Vagina (tissue), 2 donors: ENCODE measurements around the gene NEB. TPM values are rescaled to one million over a fixed set of nuclear protein-coding genes. Genes with fewer than 3 reads are reported as not detected.

ENCODE experiments used
- DNase-seq, 2 donors: peaks; one replicate each; pipeline ENCODE4 v3.0.0-alpha.2; 2017; ENCODE audit errors: extremely low spot score in 2 of 2
- H3K27ac ChIP-seq: fragments of 200-600 bp; sonication (generic); one replicate; pipeline ENCODE4 v1.5.1; 2019
- H3K27me3 ChIP-seq: fragments of 200-600 bp; sonication (generic); one replicate; pipeline ENCODE4 v1.5.1; 2019
- H3K36me3 ChIP-seq, 2 donors: fragments of 200-600 bp; sonication (generic); one replicate each; pipeline ENCODE4 v1.5.1; 2017 to 2019
- H3K4me1 ChIP-seq: fragments of 200-600 bp; sonication (generic); one replicate; pipeline ENCODE4 v1.5.1; 2019
- H3K4me3 ChIP-seq, 2 donors: fragments of 200-600 bp; sonication (generic); 1 replicate in 1 of 2; 2 replicates in 1 of 2; pipeline ENCODE4 v1.5.1; 2016 to 2019
- H3K9me3 ChIP-seq: fragments of 200-600 bp; sonication (generic); one replicate; pipeline ENCODE4 v1.5.1; 2019
- CTCF ChIP-seq, 3 experiments: fragments of 450-650 bp in 2 of 3; fragments of 200-600 bp in 1 of 3; sonication (generic) in 1 of 3; IDR thresholded peaks; one replicate each; pipeline ENCODE4 v1.5.1; 2017 to 2019; ENCODE audit warnings: antibody characterized with exemption in 3 of 3, mild to moderate bottlenecking in 2 of 3, moderate library complexity in 2 of 3
- POLR2A ChIP-seq, 2 donors: fragments of 450-650 bp; IDR thresholded peaks; one replicate each; pipeline ENCODE4 v1.6.1; 2017; ENCODE audit warnings: antibody characterized with exemption in 2 of 2, mild to moderate bottlenecking in 2 of 2, moderate library complexity in 2 of 2
- POLR2AphosphoS5 ChIP-seq, 2 donors: sonication (generic); formaldehyde crosslinking; IDR thresholded peaks; one replicate each; pipeline ENCODE4 v1.9.0; 2017; ENCODE audit warnings: antibody characterized with exemption in 2 of 2, mild to moderate bottlenecking in 2 of 2, low read depth in 1 of 2; ENCODE audit not compliant: insufficient read depth in 1 of 2
- intact Hi-C: fragments of 100-400 bp; cut with DNase I; formaldehyde crosslinking; loops from one replicate; pipeline ENCODE4 v1.15.1; 2023
- total RNA-seq: library from RNA; depleted of rRNA; stranded (reverse); fragments of >200 nt; gene quantifications from one replicate; pipeline ENCODE4 v1.2.3, GENCODE V29; 2016

NEB gene
- total RNA-seq, 1 donor from 2014 or later, result 0.98 TPM

- Histone ChIP-seq H3K9me3 (no peaks in the 10 kb centered on the region), H3K4me1 (no peaks in the 10 kb centered on the region), H3K36me3 (no peaks in the 10 kb centered on the region), H3K27me3 (no peaks in the 10 kb centered on the region), H3K27ac (no peak overlapping the region), H3K4me3 (no peak overlapping the region)
- intact Hi-C loops, result no loop called here
- TF ChIP-seq POLR2A (IDR thresholded peaks at IDR 0.05) (no peak), CTCF (IDR thresholded peaks at IDR 0.05) (no peak), POLR2AphosphoS5 (IDR thresholded peaks at IDR 0.05; ENCODE audit: insufficient read depth in 1 of 2, low read depth in 1 of 2) (no peak)
- DNase-seq, result no peak
Observed at GRCh38 chr2:151490276-151490675, 244.0 kb downstream of the NEB start.

DNA sequence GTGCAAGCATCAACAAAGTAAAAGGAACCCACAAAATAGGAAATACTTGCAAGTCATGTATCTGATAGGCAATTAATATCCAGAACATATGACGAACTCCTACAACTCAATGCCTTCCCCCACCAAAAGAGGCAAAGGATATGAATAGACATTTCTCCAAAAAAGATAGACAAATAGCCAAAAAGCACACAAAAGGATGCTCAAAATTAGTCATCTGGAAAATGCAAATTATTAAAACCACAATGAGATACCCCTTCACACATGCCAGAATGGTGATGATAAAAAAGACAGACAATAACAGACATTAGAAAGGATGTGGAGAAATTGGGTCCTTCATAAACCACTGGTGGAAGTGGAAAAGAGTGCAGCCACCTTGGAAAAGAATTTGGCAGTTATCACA, 248.2 kb downstream of the NEB start:
- H3K36me3 ChIP-seq, result no peaks in the 10 kb centered on the region
- intact Hi-C loops, result no loop called here

GRCh38 chr2:151484100-151484499, 250.2 kb downstream of the NEB start:
- Histone ChIP-seq H3K9me3 (no peaks in the 10 kb centered on the region), H3K4me3 (no peak overlapping the region), H3K27ac (no peak overlapping the region), H3K4me1 (no peaks in the 10 kb centered on the region), H3K36me3 (no peaks in the 10 kb centered on the region), H3K27me3 (no peaks in the 10 kb centered on the region)
- intact Hi-C loops, result no loop called here
- no peak for TF ChIP-seq CTCF (IDR thresholded peaks at IDR 0.05)
- no peak for TF ChIP-seq POLR2AphosphoS5 (IDR thresholded peaks at IDR 0.05; ENCODE audit: insufficient read depth in 1 of 2, low read depth in 1 of 2)
- TF ChIP-seq POLR2A (IDR thresholded peaks at IDR 0.05), result no peak
- no peak for DNase-seq

More for the DNA sequence above, 248.2 kb downstream of the NEB start:
- Histone ChIP-seq H3K9me3 (no peaks in the 10 kb centered on the region), H3K27me3 (no peaks in the 10 kb centered on the region), H3K4me1 (no peaks in the 10 kb centered on the region), H3K27ac (no peak overlapping the region), H3K4me3 (no peak overlapping the region)
- no peak for DNase-seq
- TF ChIP-seq CTCF (IDR thresholded peaks at IDR 0.05), result no peak
- TF ChIP-seq POLR2A (IDR thresholded peaks at IDR 0.05), result no peak
- no peak for TF ChIP-seq POLR2AphosphoS5 (IDR thresholded peaks at IDR 0.05; ENCODE audit: insufficient read depth in 1 of 2, low read depth in 1 of 2)

DNA sequence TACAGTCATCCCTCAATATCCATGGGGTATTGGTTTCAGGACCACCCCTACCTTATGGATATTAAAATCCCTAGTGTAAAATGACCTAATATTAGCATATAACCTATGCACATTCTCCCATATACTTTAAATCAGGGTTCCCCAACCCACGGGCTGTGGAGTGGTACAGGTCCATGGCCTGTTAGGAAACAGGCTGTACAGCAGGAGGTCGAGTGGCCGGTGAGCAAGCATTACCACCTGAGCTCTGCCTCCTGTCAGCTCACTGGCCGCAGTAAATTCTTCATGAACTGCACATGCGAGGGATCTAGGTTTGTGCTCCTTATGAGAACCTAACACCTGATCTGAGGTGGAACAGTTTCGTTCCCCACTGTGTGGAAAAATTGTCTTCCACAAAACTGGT, 250.7 kb downstream of the NEB start:
- Histone ChIP-seq H3K4me1 (no peaks in the 10 kb centered on the region), H3K9me3 (no peaks in the 10 kb centered on the region), H3K4me3 (no peak overlapping the region), H3K36me3 (no peaks in the 10 kb centered on the region), H3K27ac (no peak overlapping the region), H3K27me3 (no peaks in the 10 kb centered on the region)
- DNase-seq, result no peak
- intact Hi-C loops, result no loop called here
- no peak for TF ChIP-seq CTCF (IDR thresholded peaks at IDR 0.05)
- no peak for TF ChIP-seq POLR2AphosphoS5 (IDR thresholded peaks at IDR 0.05; ENCODE audit: insufficient read depth in 1 of 2, low read depth in 1 of 2)
- no peak for TF ChIP-seq POLR2A (IDR thresholded peaks at IDR 0.05)

DNA sequence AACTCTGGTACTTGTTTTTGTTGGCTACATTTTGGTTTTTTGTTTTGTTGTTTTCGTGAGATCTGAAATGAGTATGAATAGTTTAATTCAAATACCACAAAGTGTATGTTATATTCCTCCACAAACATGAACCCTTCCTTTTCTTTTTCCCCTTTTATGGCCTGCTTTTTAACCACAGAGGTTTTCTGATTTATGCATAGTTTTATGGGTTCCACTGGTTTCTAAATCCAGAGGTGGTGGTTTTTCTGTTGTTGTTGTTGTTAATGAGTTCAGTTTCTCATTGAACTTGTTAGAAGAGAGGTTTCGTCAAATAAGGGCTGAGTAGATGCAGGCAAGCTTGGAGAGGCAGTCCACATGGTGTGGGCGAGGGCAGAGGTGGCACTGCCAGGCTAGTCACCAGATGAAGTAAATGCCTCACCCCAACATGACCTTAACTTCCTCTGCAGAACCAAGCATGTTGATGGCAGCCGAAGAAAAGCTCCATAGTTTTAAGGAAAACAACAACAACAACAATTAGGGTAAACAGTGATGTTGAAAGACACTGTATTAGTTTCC, 252.0 kb downstream of the NEB start:
- H3K9me3 ChIP-seq, result no peaks in the 10 kb centered on the region
- DNase-seq, result no peak
- peaks cover 0 to 2% of the 10 kb centered on the region in 2 donors for H3K36me3 ChIP-seq
- H3K27me3 ChIP-seq, result no peaks in the 10 kb centered on the region
- H3K4me1 ChIP-seq, result no peaks in the 10 kb centered on the region
- no peak overlapping the region for H3K4me3 ChIP-seq
- TF ChIP-seq POLR2A (IDR thresholded peaks at IDR 0.05), result no peak
- no peak for TF ChIP-seq POLR2AphosphoS5 (IDR thresholded peaks at IDR 0.05; ENCODE audit: insufficient read depth in 1 of 2, low read depth in 1 of 2)
- TF ChIP-seq CTCF (IDR thresholded peaks at IDR 0.05), result no peak
- intact Hi-C loops, result no loop called here
- H3K27ac ChIP-seq, result no peak overlapping the region
